Measurements from ENCODE around the gene KCNC1.

GRCh38 chr11:17730608-17731462, 3.7 kb upstream of the KCNC1 start:
- TF ChIP-seq RARB (CRISPR knock-in tag; IDR thresholded peaks at IDR 0.05) (no peak), ZNF8 (CRISPR knock-in tag; IDR thresholded peaks at IDR 0.05) (no peak), PATZ1 (CRISPR knock-in tag; IDR thresholded peaks at IDR 0.05; ENCODE audit: borderline replicate concordance) (no peak), TSHZ2 (CRISPR knock-in tag; IDR thresholded peaks at IDR 0.05) (no peak), GLIS3 (CRISPR knock-in tag; IDR thresholded peaks at IDR 0.05) (no peak), ZNF70 (CRISPR knock-in tag; IDR thresholded peaks at IDR 0.05) (peak; percentile 80), ZFP3 (CRISPR knock-in tag; IDR thresholded peaks at IDR 0.05) (no peak), POU6F1 (CRISPR knock-in tag; IDR thresholded peaks at IDR 0.05; ENCODE audit: borderline replicate concordance, low read depth) (no peak), ARNTL (CRISPR knock-in tag; IDR thresholded peaks at IDR 0.05; ENCODE audit: borderline replicate concordance, low read depth) (no peak), CREB5 (CRISPR knock-in tag; IDR thresholded peaks at IDR 0.05; ENCODE audit: low read depth) (no peak), PPARA (CRISPR knock-in tag; IDR thresholded peaks at IDR 0.05; ENCODE audit: borderline replicate concordance) (no peak)
